DOHH2 (cell line): ENCODE results near the gene EID2B.

Experiments used
- H3F3A ChIP-seq: fragments of 200-600 bp; sonication (generic), shearing (Covaris generic); 2 replicates; pipeline ENCODE4 v1.6.0; 2016; ENCODE audit warnings: antibody characterized with exemption, mild to moderate bottlenecking; ENCODE audit not compliant: control insufficient read depth, insufficient read depth
- H3K27ac ChIP-seq: fragments of 200-600 bp; sonication (generic); 2 replicates; pipeline ENCODE4 v1.5.1; 2014; ENCODE audit warnings: low read depth, mild to moderate bottlenecking, low read length, moderate library complexity
- H3K27me3 ChIP-seq: fragments of 200-600 bp; sonication (generic); 2 replicates; pipeline ENCODE4 v1.6.1; 2014; ENCODE audit warnings: mild to moderate bottlenecking, low read length, mixed read lengths; ENCODE audit not compliant: control insufficient read depth
- H3K36me3 ChIP-seq: fragments of 200-600 bp; sonication (generic); 2 replicates; pipeline ENCODE4 v1.6.1; 2014; ENCODE audit warnings: mild to moderate bottlenecking, low read length, moderate library complexity, mixed read lengths; ENCODE audit not compliant: control insufficient read depth
- H3K4me1 ChIP-seq: fragments of 200-600 bp; sonication (generic); 2 replicates; pipeline ENCODE4 v1.6.1; 2014; ENCODE audit warnings: mild to moderate bottlenecking, low read length, mixed read lengths; ENCODE audit not compliant: control insufficient read depth
- H3K4me2 ChIP-seq: fragments of 200-600 bp; sonication (generic); 2 replicates; pipeline ENCODE4 v1.6.0; 2014; ENCODE audit warnings: mild to moderate bottlenecking, low read length, moderate library complexity
- H3K4me3 ChIP-seq: fragments of 200-600 bp; sonication (generic); 2 replicates; pipeline ENCODE4 v1.5.1; 2014; ENCODE audit warnings: mild to moderate bottlenecking, low read length, mixed read lengths
- H3K79me2 ChIP-seq: fragments of 200-600 bp; sonication (generic); 2 replicates; pipeline ENCODE4 v1.6.1; 2014; ENCODE audit warnings: mild to moderate bottlenecking, low read length, mixed read lengths; ENCODE audit not compliant: control insufficient read depth
- H3K9me2 ChIP-seq: fragments of 200-600 bp; sonication (generic); replicated peaks from 2 replicates; pipeline ENCODE4 v1.6.1; 2014; ENCODE audit warnings: mild to moderate bottlenecking, low read length, mixed read lengths; ENCODE audit not compliant: control insufficient read depth
- H3K9me3 ChIP-seq: fragments of 200-600 bp; sonication (generic); 2 replicates; pipeline ENCODE4 v1.6.1; 2014; ENCODE audit warnings: antibody characterized with exemption, low read length, mixed read lengths; ENCODE audit not compliant: control insufficient read depth, insufficient read depth
- H4K20me1 ChIP-seq: fragments of 200-600 bp; sonication (generic); 2 replicates; pipeline ENCODE4 v1.6.0; 2014; ENCODE audit warnings: low read depth, mild to moderate bottlenecking, antibody characterized with exemption, low read length, moderate library complexity; ENCODE audit not compliant: control insufficient read depth, insufficient read depth
- EZH2phosphoT487 ChIP-seq: fragments of 200-600 bp; sonication (generic); IDR thresholded peaks from 2 replicates; pipeline ENCODE4 v1.6.1; 2017; ENCODE audit warnings: borderline replicate concordance, mild to moderate bottlenecking, antibody characterized with exemption, low read length, moderate library complexity, mixed read lengths
- TF ChIP-seq, protein P1 (sequence below): fragments of 200-600 bp; sonication (generic); IDR thresholded peaks from one replicate; pipeline ENCODE4 v1.5.1; 2014; ENCODE audit warnings: antibody characterized with exemption, mild to moderate bottlenecking, low read depth, low read length; ENCODE audit not compliant: poor library complexity, severe bottlenecking

Gene EID2B

DNA sequence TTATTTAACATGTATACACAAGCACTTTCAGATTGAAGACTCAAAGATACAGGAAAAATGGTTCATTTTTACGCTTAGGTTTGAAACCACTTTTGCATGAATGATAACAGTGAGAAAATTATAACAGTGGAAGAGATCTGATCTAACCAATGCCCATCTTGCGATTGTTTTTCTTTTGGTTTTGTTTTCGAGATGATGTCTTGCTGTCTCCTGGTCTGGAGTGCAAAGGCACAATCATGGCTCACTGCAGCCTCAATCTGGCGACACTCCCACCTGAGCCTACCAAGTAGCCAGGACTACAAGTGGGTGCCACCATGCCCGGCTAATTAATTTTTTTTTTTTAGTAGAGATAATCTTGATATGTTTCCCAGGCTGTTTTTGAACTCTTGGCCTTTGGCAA, 17.5 kb upstream of the EID2B start:
- H3K9me3 ChIP-seq: no peaks in the 10 kb centered on the region
- H3K27ac ChIP-seq: no peak overlapping the region
- H3K4me1 ChIP-seq: peaks cover 15% of the 10 kb centered on the region
- no peaks in the 10 kb centered on the region for H3F3A ChIP-seq
- H3K27me3 ChIP-seq: peaks cover 31% of the 10 kb centered on the region
- no peak overlapping the region for H3K4me2 ChIP-seq
- no peaks in the 10 kb centered on the region for H3K9me2 ChIP-seq
- H3K36me3 ChIP-seq: no peaks in the 10 kb centered on the region
- no peak overlapping the region for H3K4me3 ChIP-seq
- H4K20me1 ChIP-seq: no peaks in the 10 kb centered on the region
- no peaks in the 10 kb centered on the region for H3K79me2 ChIP-seq
- no peak for TF ChIP-seq EZH2phosphoT487
- TF ChIP-seq, protein P1, sequence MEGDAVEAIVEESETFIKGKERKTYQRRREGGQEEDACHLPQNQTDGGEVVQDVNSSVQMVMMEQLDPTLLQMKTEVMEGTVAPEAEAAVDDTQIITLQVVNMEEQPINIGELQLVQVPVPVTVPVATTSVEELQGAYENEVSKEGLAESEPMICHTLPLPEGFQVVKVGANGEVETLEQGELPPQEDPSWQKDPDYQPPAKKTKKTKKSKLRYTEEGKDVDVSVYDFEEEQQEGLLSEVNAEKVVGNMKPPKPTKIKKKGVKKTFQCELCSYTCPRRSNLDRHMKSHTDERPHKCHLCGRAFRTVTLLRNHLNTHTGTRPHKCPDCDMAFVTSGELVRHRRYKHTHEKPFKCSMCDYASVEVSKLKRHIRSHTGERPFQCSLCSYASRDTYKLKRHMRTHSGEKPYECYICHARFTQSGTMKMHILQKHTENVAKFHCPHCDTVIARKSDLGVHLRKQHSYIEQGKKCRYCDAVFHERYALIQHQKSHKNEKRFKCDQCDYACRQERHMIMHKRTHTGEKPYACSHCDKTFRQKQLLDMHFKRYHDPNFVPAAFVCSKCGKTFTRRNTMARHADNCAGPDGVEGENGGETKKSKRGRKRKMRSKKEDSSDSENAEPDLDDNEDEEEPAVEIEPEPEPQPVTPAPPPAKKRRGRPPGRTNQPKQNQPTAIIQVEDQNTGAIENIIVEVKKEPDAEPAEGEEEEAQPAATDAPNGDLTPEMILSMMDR: no peak

GRCh38 chr19:39546599-39546998, 13.9 kb upstream of the EID2B start:
- Histone ChIP-seq H3K36me3 (no peaks in the 10 kb centered on the region), H3K4me2 (no peak overlapping the region), H3F3A (no peaks in the 10 kb centered on the region), H3K27ac (no peak overlapping the region), H3K79me2 (no peaks in the 10 kb centered on the region), H3K9me2 (no peaks in the 10 kb centered on the region), H3K4me3 (no peak overlapping the region), H3K9me3 (no peaks in the 10 kb centered on the region), H3K27me3 (peaks cover 33% of the 10 kb centered on the region), H4K20me1 (no peaks in the 10 kb centered on the region), H3K4me1 (peaks cover 12% of the 10 kb centered on the region)
- no peak for TF ChIP-seq EZH2phosphoT487
- TF ChIP-seq, protein P1: no peak

DNA sequence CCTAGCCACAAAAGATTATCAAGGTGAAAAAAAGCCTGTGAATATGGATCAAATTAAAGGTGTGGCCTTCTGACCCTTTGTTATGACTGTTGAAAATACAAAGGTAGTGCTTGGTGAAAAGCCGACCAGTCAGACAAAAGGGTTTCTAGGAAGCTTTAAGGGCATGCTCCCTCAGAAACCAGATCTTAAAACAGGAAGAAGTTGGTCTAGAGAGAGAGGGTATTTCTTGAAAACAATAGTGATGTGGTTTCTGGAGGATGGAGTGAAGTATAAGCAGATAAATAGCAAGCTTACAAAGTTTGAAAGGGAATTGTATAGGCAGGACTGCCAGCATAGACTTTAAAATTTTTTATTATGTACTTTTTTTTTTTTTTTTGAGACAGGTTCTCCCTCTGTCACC, 12.3 kb upstream of the EID2B start:
- H3K36me3 ChIP-seq: no peaks in the 10 kb centered on the region
- H4K20me1 ChIP-seq: no peaks in the 10 kb centered on the region
- H3K27me3 ChIP-seq: peaks cover 36% of the 10 kb centered on the region
- H3K4me1 ChIP-seq: peaks cover 16% of the 10 kb centered on the region
- TF ChIP-seq, protein P1: no peak
- TF ChIP-seq EZH2phosphoT487: no peak
- no peaks in the 10 kb centered on the region for H3K9me3 ChIP-seq
- H3K79me2 ChIP-seq: no peaks in the 10 kb centered on the region
- H3F3A ChIP-seq: no peaks in the 10 kb centered on the region
- no peaks in the 10 kb centered on the region for H3K9me2 ChIP-seq
- no peak overlapping the region for H3K4me2 ChIP-seq
- H3K27ac ChIP-seq: no peak overlapping the region
- no peak overlapping the region for H3K4me3 ChIP-seq

GRCh38 chr19:39544226-39544903, 11.7 kb upstream of the EID2B start:
- Histone ChIP-seq H3K4me1 (peaks cover 16% of the 10 kb centered on the region), H3K27me3 (peaks cover 36% of the 10 kb centered on the region), H3K9me3 (no peaks in the 10 kb centered on the region), H3K4me2 (no peak overlapping the region), H3K4me3 (no peak overlapping the region), H3F3A (no peaks in the 10 kb centered on the region), H3K27ac (no peak overlapping the region), H3K79me2 (peaks cover 2% of the 10 kb centered on the region), H3K36me3 (no peaks in the 10 kb centered on the region), H4K20me1 (no peaks in the 10 kb centered on the region), H3K9me2 (no peaks in the 10 kb centered on the region)
- TF ChIP-seq EZH2phosphoT487: no peak
- TF ChIP-seq, protein P1: no peak
